GM19099 (cell line): ENCODE results near the gene ACADSB.

ENCODE experiments used
- POLR2A ChIP-seq: IDR thresholded peaks from 3 replicates; pipeline ENCODE4 v1.6.1; 2011; ENCODE audit warnings: low read depth; ENCODE audit not compliant: insufficient read length; ENCODE audit errors: extremely low read depth

ACADSB gene

GRCh38 chr10:123008355-123009104 lies at the start of gene ACADSB, which contains the start of gene IKZF5:
Gene ACADSB, plus strand, starts transcription at chr10:123009006. Its CDS starts 24 bp downstream, at chr10:123009030.
Gene IKZF5, minus strand, starts transcription at chr10:123008795. Its CDS starts 10,170 bp downstream, at chr10:122998625.
- peak; percentile 95 for TF ChIP-seq POLR2A

DNA sequence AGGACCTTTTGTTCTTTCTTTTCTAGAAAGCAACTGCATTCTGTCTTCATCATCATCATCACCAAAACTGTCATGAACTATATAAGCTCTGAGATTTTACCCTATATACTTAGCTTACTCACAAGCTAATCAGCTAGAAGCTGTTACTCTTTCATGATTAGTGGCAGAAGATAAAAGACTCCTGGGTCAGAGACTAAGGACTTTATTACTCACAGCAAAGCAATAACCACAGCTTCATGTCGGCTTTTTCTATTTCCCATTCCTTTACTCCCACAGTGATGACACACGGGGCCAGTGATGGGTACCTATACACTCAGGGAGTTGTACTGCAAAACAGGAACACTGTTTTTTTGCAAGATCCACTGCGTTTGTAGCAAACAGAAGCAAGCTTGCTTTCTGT lies 46.4 kb upstream of the ACADSB start:
- no peak for TF ChIP-seq POLR2A

DNA sequence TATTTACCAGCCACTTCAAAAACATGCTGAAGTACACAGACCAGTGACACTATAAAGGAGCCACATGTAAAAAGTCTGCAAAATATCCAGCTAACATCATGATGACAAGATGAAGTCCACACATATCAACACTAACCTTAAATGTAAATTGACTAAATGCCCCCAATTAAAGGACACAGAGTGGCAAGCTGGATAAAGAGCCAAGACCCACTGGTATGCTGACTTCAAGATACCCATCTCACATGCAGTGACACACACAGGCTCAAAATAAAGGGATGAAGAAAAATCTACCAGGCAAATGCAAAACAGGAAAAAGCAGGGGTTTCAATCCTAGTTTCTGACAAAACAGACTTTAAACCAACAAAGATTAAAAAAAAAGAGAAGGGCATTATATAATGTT lies 41.9 kb upstream of the ACADSB start:
- no peak for TF ChIP-seq POLR2A

GRCh38 chr10:122968698-122969097 lies 40.1 kb upstream of the ACADSB start:
- TF ChIP-seq POLR2A: no peak

DNA sequence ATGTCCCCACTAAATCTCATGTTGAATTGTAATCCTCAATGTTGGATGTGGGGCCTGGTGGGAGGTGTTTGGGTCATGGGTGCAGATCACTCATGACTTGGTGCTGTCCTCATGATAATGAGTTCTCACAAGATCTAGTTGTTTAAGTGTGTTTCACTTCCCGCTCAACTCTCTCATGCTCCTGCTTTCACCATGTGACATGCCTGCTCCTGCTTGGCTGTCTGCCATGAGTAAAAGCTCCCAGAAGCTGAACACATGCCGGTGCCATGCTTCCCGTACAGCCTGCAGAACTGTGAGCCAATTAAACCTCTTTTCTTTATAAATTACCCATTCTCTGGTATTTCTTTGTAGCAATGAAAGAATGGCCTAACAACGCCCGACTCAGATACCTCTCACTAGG lies 34.8 kb upstream of the ACADSB start:
- TF ChIP-seq POLR2A: no peak

- TF ChIP-seq POLR2A: no peak
Measured at GRCh38 chr10:122974543-122975064, 34.2 kb upstream of the ACADSB start.

DNA sequence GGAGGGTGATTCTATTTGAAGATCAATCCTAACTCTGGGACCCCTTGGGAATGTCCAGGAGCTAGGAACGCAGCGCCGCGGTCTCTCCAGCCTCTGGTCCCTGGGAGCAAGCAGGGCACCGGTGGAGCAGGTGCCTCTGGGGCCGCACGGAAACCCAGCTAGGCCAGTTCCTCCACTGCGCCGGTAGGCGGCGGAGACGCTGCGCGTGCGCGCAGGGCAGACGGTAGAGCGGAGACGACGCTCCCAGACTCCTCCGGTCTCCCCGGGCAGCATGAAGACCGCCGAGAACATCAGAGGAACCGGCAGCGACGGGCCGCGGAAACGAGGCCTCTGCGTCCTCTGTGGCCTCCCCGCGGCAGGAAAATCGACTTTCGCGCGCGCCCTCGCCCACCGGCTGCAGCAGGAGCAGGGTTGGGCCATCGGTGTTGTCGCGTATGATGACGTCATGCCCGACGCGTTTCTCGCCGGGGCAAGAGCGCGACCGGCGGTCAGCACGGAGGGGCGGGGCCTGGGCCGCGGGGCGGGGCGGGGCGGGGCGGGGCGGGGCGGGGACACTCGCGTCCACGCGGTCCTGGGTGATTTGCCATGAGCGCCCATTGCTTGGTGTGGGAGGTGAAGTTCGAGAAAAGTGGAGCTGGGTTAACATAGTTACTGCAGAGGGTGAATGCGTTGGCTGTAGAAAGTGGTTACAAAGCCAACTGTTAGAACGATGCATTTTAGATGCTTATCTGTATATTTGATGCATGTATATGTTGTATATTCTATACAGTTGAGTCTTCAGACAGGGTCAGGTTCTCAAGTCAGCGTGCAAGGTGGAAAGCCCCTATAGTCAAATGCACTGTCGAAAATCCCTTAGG lies 28.4 kb upstream of the ACADSB start, which contains the start of gene PSTK:
Gene PSTK (plus strand): TSS at position 193 of the 857 bp plus-strand sequence. CDS start 79 bp downstream, at position 272.
- TF ChIP-seq POLR2A: peak; percentile 82

GRCh38 chr10:122981066-122981464 lies 27.7 kb upstream of the ACADSB start:
- TF ChIP-seq POLR2A: no peak

DNA sequence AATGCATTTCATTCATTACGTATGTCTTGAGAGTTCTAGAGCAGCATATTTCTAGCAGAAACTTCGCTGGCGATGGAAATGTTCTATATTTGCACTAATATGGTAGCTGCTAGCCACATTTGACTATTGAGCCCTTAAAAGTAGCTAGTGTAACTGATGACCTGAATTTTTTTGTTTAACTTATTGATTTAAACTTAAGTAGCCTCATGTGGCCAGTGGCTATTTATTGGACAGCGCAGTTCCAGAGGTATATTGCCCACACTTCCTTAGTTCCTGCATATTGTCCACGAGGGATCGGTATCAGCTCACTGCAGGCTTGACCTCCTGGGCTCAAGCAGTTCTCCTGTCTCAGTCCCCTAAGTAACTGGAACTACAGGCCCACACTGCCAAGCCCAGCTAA lies 24.9 kb upstream of the ACADSB start:
- no peak for TF ChIP-seq POLR2A

GRCh38 chr10:122984708-122985107 lies 24.1 kb upstream of the ACADSB start:
- no peak for TF ChIP-seq POLR2A

- no peak for TF ChIP-seq POLR2A
Measured at GRCh38 chr10:122986335-122986734, 22.5 kb upstream of the ACADSB start.

DNA sequence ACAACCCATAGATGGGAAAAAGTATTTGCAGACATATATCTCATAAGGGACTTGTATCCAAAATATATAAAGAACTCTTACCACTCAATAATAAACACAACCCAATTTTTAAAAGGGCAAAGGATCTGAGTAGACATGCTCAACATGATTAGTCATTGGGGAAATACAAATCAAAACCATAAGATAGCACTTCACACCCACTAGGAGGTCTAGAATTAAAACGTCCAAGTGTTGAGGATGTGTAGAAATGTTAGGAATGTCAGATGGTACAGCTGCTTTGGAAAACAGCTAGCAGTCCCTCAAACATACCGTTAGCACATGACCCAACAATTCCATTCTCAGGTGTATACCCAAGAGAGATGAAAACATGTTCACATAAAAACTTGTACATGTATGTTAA lies 20.3 kb upstream of the ACADSB start:
- TF ChIP-seq POLR2A: no peak

DNA sequence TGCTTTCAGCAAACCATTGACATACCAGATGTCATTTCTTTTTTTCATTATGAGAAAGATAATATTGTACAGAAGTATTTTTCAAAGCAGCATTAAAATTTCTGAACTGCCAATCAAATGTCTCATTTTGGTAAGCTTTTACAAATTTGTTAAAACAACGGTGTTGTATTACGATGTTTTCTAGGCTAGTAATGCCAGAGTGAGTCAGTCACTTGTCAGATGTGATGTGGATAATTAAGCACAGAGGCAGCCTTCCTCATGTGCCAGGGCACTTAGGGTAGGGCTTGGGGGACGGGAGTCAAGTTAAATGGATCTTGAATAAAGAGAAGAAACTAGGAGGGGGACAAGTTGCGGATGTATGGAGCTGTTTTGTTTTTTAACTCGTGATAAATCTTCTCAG lies 18.5 kb upstream of the ACADSB start:
- TF ChIP-seq POLR2A: no peak

GRCh38 chr10:122992031-122992585 lies 16.7 kb upstream of the ACADSB start:
- no peak for TF ChIP-seq POLR2A

DNA sequence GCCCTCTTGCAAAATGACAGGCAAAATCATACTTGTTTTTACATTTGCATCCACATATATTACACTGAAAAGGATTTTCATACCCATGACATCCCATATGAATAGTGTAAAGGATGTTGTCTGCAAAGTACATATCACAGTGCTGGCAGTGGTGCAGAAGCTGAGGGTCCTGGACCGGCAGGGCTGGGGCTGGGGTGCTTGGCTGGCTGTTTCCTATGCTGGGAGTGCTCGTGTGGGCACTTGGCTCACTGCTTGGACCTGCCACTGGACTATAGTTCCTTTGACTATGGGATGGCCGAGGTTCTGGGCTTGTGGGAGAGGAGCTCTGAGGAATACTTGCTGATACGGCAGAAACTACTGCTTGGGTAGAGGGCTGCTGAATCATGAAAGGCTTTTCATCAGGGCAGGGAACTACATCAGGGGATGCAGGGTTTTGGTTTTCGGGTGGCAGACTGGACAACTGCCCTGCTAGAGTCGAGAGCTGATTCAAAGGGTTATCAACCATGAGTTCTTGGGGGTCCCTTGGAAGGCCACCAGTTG lies 14.9 kb upstream of the ACADSB start:
- no peak for TF ChIP-seq POLR2A

- no peak for TF ChIP-seq POLR2A
Measured at GRCh38 chr10:122995936-122996335, 12.9 kb upstream of the ACADSB start.

DNA sequence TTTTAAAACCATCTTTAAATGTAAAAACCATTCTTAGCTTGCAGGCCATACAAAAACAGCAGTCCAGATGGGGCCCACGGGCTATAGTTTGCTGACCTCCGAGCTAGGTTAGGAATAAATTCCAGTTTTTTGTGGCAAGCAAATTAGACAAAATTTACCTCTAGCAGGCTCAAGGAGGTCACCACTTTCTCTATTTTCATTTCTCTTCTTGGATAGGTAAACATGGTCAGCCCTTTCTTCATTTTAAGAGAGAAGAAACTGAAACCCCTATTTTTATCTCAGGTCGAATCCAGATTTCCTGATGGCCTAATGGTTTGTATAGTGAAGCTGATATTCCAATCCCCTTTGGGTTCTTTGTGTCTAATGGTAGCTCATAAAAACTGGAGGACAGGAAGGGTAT lies 10.9 kb upstream of the ACADSB start:
- no peak for TF ChIP-seq POLR2A
